Psoas muscle (tissue), 8 donors: ENCODE measurements around the gene ZNF835. TPM values are rescaled to one million over a fixed set of nuclear protein-coding genes. Genes with fewer than 3 reads are reported as not detected.

Experiments used
- ATAC-seq, 4 donors: fragments of 200-7000 bp; cut with Tn5 transposase; one replicate each; pipeline ENCODE4 v1.9.1; 2020; ENCODE audit warnings: moderate library complexity in 3 of 4, mild to moderate bottlenecking in 2 of 4
- DNase-seq, 2 donors: peaks; one replicate each; pipeline ENCODE4 v3.0.0-alpha.2; 2020
- H3K27ac ChIP-seq: fragments of 200-600 bp; one replicate; pipeline ENCODE4 v1.8.0; 2022
- H3K27me3 ChIP-seq, 3 donors: fragments of 200-600 bp in 1 of 3; one replicate each; pipeline versions ENCODE4 v1.6.1 to v1.8.0; 2013 to 2022; ENCODE audit warnings: low read length in 2 of 3, mild to moderate bottlenecking in 2 of 3, moderate library complexity in 1 of 3; ENCODE audit not compliant: insufficient read depth in 3 of 3
- H3K36me3 ChIP-seq, 2 donors: fragments of 200-600 bp in 1 of 2; one replicate each; pipeline versions ENCODE4 v1.6.1 to v1.8.0; 2013 to 2022; ENCODE audit warnings: low read depth in 1 of 2, mild to moderate bottlenecking in 1 of 2, moderate library complexity in 1 of 2; ENCODE audit not compliant: insufficient read depth in 1 of 2
- H3K4me1 ChIP-seq: fragments of 200-600 bp; one replicate; pipeline ENCODE4 v1.8.0; 2022
- H3K4me3 ChIP-seq: fragments of 200-600 bp; one replicate; pipeline ENCODE4 v1.8.0; 2022; ENCODE audit warnings: mild to moderate bottlenecking
- H3K9me3 ChIP-seq: fragments of 200-600 bp; one replicate; pipeline ENCODE4 v1.8.0; 2022
- CTCF ChIP-seq: fragments of 200-600 bp; IDR thresholded peaks from one replicate; pipeline ENCODE4 v1.8.0; 2022; ENCODE audit warnings: antibody characterized with exemption
- WGBS, 3 donors: extraction: QIAGEN DNeasy Blood & Tissue Kit; methylation state at CpG; one replicate each; pipeline versions ENCODE4 v1.1.6 to v1.1.7; 2013; 5-methylcytosine and 5-hydroxymethylcytosine counted together
- intact Hi-C, 2 donors: fragments of 100-400 bp; cut with DNase I; formaldehyde crosslinking; loops; one replicate each; pipeline versions ENCODE4 v1.11.0 to v1.14.2; 2022
- polyA plus RNA-seq, 3 donors: library from polyadenylated mRNA; stranded (reverse); fragments of 200-250 nt; gene quantifications; one replicate each; pipeline ENCODE4 v1.2.3, GENCODE V29; 2013
- total RNA-seq, 4 donors: library from RNA; stranded (reverse); fragmentation: NEBNext Ultra II Directional in 2 of 4; extraction: Animal tissue kit (Norgen Biotek cat#: 25700) in 2 of 4; gene quantifications; one replicate each; pipeline versions ENCODE4 v1.2.1 to v1.2.4, GENCODE V29; 2021 to 2023
- donor health status: healthy with polysubstance abuse.
- donor health status: DM: no; HTN: no; CAD: no; lungs with moderate emphysema.
- donor health status: Bipolar disorder and iron deficiency.
- donor health status: healthy.
- donor health status: DM: yes; HTN: yes; CAD: no.
- donor health status: DM: no; HTN: no; CAD: no.
- donor health status: DM: no; HTN: no; CAD: no.
- donor health status: DM: yes; HTN: yes; CAD: no.

ZNF835 gene
- total and polyA plus RNA-seq, 7 donors, result 0.74 to 5.4 (median 1.1) TPM

- no peak for ATAC-seq
- 28 to 40% (median 28%) methylated on average over 7 of the region's 7 CpGs for WGBS, 3 donors
- H3K27me3 ChIP-seq, result peaks cover 0 to 13% (median 11%) of the 10 kb centered on the region in 3 donors
- H3K36me3 ChIP-seq, result no peaks in the 10 kb centered on the region
- peaks cover 35% of the 10 kb centered on the region for H3K9me3 ChIP-seq
- no peak for TF ChIP-seq CTCF
- intact Hi-C loops, result no loop called here
- no peak for DNase-seq
- no peak overlapping the region for H3K27ac ChIP-seq
- no peak overlapping the region for H3K4me3 ChIP-seq
- H3K4me1 ChIP-seq, result no peaks in the 10 kb centered on the region
Measured at GRCh38 chr19:56639217-56639616, 32.3 kb downstream of the ZNF835 start.

GRCh38 chr19:56637976-56638555 lies 33.5 kb downstream of the ZNF835 start:
- intact Hi-C loops, result no loop called here
- DNase-seq, result peak in 1 of 2 donors; percentile 50
- H3K4me1 ChIP-seq, result no peaks in the 10 kb centered on the region
- no peak overlapping the region for H3K27ac ChIP-seq
- peak in 1 of 4 donors; percentile 41 for ATAC-seq
- H3K4me3 ChIP-seq, result no peak overlapping the region
- TF ChIP-seq CTCF, result no peak
- WGBS, 3 donors, result 8 to 10% (median 10%) methylated on average over 21 of the region's 21 CpGs
- H3K36me3 ChIP-seq, result no peaks in the 10 kb centered on the region
- H3K27me3 ChIP-seq, result peaks cover 0 to 4% (median 1%) of the 10 kb centered on the region in 3 donors
- H3K9me3 ChIP-seq, result peaks cover 47% of the 10 kb centered on the region

- WGBS, 3 donors, result 15 to 19% (median 16%) methylated on average over 1 of the region's 1 CpG
- Histone ChIP-seq H3K9me3 (peaks cover 80% of the 10 kb centered on the region), H3K4me1 (no peaks in the 10 kb centered on the region), H3K27me3 (no peaks in the 10 kb centered on the region), H3K27ac (no peak overlapping the region), H3K36me3 (no peaks in the 10 kb centered on the region), H3K4me3 (no peak overlapping the region)
- intact Hi-C loops, result no loop called here
- no peak for TF ChIP-seq CTCF
- no peak for DNase-seq
- no peak for ATAC-seq
Measured at GRCh38 chr19:56633021-56633420, 38.5 kb downstream of the ZNF835 start.

GRCh38 chr19:56625708-56626107 lies 45.8 kb downstream of the ZNF835 start:
- no peak for TF ChIP-seq CTCF
- intact Hi-C loops, result no loop called here
- Histone ChIP-seq H3K36me3 (peaks cover 4 to 36% of the 10 kb centered on the region in 2 donors), H3K27ac (no peak overlapping the region), H3K9me3 (peaks cover 49% of the 10 kb centered on the region), H3K4me3 (no peak overlapping the region), H3K27me3 (no peaks in the 10 kb centered on the region), H3K4me1 (no peaks in the 10 kb centered on the region)
- 91 to 92% (median 92%) methylated on average over 9 of the region's 9 CpGs for WGBS, 3 donors
- no peak for DNase-seq
- ATAC-seq, result no peak

GRCh38 chr19:56623006-56623405 lies 48.6 kb downstream of the ZNF835 start:
- WGBS, 3 donors, result 81 to 93% (median 88%) methylated on average over 9 of the region's 9 CpGs
- no peak overlapping the region for H3K27ac ChIP-seq
- ATAC-seq (no peak), DNase-seq (no peak)
- H3K4me3 ChIP-seq, result no peak overlapping the region
- no peaks in the 10 kb centered on the region for H3K27me3 ChIP-seq
- H3K36me3 ChIP-seq, result peaks cover 4 to 36% of the 10 kb centered on the region in 2 donors
- no peaks in the 10 kb centered on the region for H3K4me1 ChIP-seq
- H3K9me3 ChIP-seq, result peaks cover 46% of the 10 kb centered on the region
- no peak for TF ChIP-seq CTCF
- intact Hi-C loops, result no loop called here
